Right renal pelvis (tissue), 4 donors: ENCODE results near the gene PUS7L. TPM values are rescaled to one million over a fixed set of nuclear protein-coding genes. Genes with fewer than 3 reads are reported as not detected.
"Not testable (repeated sequence)": the region's sequence is repeated elsewhere in the genome, so short reads cannot be mapped to it uniquely, and the experiment has no call there.

Source experiments
- DNase-seq, 4 donors: peaks; one replicate each; pipeline ENCODE4 v3.0.0-alpha.2; 2013; ENCODE audit warnings: low read depth in 4 of 4, low spot score in 3 of 4, missing footprints in 1 of 4
- polyA plus RNA-seq, 4 donors: library from polyadenylated mRNA; unstranded; fragments of 120-200 nt; gene quantifications; one replicate each; pipeline ENCODE4 v1.2.1, GENCODE V29; 2013; ENCODE audit not compliant: insufficient read length in 4 of 4

Gene PUS7L
- polyA plus RNA-seq, 4 donors = 9.6 to 16.7 (median 12.8) TPM

DNA sequence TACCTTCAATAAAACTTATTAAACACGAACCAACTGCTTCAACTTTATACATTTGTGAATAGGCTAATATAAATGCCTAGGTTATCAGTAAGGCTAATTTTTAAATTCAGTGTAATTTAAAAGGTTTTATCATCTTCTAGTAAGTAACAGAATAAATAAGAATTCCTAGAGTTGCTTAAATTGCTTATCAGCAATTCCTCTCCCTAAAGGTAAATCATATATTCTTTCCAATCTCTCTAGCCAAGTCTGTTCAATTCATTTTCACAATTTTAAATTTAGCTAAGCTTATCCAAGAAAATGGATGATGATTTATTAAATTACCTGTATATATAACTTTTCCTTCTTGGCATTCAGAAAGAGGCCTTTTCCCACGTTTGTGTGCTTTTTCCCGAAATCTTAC lies 4.6 kb downstream of the PUS7L start:
- DNase-seq = no peak

DNA sequence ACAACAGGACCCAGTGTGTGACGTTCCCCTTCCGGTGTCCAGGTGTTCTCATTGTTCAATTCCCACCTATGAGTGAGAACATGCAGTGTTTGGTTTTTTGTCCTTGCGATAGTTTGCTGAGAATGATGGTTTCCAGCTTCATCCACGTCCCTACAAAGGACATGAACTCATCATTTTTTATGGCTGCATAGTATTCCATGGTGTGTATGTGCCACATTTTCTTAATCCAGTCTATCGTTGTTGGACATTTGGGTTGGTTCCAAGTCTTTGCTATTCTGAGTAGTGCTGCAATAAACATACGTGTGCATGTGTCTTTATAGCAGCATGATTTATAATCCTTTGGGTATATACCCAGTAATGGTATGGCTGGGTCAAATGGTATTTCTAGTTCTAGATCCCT lies 7.2 kb downstream of the PUS7L start:
- not testable (repeated sequence) for DNase-seq

DNA sequence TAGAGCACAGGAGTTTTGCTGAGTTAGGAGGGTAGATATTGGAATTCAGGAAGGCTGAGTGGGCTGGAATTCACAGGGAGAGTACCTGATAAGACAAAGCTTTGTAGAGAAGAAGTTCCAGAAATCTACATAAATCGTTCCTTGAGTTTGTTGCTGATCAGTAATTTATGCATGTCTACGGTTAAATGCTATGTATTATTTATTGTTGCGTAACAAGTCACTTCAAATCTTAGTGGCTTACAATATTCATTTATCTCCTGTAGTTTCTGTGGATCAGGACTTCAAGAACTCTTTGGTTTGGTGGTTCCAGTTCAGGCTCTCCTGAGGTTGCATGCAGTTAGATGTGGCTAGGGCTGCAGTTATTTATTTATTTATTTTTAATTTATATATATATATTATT lies 7.8 kb downstream of the PUS7L start:
- no peak for DNase-seq

DNA sequence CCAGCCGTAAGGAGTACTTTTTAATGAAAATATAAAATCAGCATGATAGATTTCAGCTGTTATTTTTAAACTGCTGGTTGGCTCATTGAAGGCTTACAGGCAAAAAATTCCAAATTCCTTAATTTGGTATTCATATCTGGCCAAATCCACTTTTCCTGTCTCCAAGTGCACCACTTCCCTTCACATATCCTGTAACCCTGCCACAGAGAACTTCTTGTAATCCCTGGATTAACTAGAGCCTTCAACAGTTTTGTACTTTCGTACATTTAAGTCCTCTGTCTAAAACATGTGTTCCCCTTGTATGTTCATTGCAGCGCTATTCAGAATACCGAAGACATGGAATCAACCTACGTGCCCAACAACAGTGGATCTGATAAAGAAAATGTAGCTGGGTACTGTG lies 9.6 kb downstream of the PUS7L start:
- no peak for DNase-seq

DNA sequence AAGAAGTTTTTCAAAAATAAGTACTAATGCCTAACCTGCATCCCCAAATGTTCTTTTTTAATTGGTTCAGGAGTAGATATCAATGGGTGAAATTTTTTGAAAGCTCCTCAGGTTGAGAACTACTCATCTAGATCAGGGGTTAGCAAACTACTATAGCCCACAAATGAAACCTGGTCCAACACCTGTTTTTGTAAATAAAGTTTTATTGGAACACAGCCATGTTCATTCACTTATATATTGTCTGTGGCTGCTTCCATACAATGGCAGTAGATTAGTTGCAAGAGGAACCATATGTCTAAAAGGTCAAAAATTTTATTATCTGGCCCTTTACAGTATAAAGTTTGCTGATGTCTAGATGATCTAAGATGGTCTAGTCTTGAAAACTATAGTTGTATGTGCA lies 13.8 kb downstream of the PUS7L start:
- no peak for DNase-seq

DNA sequence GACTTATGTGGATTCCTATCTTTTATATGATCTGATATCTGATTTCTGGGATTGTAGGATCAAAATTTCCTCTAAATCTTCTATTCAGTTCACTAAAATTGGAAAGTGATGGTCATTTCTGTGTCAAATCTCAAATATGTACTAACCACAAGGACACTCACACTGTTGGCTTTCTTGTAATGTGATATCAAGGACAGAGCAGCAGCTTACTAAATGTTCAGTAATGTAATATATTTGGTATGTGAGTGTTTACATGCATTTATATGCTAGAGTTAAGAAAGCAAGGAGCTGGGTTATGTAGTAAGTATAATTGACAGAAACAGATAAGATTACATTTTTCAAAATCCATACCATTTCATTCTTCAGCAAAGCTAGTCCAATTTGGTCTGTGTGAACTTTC lies 16.5 kb downstream of the PUS7L start:
- DNase-seq = no peak

DNA sequence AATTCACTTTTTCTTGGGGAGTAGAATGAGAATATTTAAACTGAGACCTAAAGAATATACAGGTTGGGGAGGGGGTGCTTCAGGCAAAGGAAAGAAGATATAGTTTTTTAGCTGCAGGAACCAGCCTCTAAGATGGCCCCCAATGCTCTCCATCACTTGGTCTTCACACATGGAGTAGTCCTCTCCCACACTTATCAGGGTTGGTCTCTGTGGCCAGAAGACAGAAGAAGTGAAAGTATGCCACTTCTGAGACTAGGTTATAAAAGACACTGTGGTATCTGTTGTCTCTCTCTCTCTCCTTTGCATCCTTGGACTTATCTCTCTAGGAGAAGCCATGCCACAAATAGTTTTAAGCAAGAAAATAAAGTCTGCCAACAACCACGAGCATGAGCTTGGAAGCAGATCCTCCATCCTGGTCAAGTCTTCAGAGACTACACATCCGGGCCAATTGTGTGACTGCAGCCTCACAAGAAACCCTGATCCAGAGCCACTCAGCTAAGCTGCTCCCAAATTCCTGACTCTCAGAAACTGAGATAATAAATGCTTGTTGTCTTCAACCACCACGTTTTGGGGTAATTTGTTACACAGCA lies 18.0 kb downstream of the PUS7L start:
- no peak for DNase-seq

DNA sequence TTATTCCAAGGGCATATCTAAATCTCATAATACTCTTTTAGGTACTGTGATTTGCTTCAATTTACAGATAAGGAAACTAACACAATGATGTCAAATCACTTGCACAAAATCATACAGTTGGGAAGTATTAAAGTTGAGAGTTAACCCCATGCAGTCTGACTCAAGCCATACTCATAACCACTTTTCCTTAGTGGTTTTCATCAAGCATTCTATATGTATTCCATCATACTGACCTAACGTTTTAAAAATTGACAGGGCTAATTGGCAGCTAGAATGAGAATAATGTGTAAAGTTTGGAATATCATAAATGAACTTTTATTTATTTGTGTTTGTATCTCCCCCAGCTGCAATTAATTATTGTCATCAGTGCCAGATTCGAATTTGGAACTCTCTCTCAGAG lies 20.9 kb downstream of the PUS7L start:
- DNase-seq = no peak

DNA sequence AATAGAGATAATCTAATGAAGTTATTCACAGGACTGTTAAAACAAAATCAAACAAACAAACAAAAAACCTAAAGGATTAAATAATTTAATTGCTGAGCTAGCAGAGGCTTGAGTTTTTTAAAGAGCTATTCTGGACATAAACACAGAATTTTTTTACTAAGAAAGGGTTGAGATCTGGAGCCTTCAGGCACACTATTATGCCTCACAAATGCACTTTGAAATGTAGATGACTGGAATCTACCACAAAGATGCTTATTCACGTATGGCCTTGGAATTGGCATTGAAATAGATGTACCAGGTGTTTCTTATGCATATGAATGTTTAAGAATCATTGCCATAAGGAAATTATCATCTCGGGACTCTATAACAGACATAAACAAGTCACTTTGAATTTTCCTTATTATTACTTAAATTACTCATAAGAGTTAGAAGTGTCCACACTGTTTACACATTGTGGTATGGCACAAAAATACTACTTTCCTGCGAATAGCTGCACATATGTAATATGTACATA lies 21.6 kb downstream of the PUS7L start:
- no peak for DNase-seq

DNA sequence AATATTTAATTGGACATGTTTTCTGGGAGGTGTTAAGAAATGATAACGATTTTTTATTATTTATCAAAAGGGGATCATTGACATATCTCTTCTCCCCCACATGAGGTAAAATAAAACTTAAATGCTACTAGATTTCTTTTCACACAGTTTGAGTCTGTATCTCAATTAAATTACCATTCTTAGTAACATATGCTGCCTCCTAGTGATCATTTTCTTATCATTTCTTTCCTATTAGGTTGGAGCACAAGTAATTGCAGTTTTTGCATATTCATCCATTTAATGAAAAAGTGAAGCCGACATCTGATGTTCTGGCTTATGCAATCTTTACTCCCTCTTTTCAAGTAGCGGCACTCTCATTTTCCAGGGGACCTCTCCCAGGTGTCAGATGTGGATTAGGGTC lies 24.9 kb downstream of the PUS7L start:
- DNase-seq = no peak

DNA sequence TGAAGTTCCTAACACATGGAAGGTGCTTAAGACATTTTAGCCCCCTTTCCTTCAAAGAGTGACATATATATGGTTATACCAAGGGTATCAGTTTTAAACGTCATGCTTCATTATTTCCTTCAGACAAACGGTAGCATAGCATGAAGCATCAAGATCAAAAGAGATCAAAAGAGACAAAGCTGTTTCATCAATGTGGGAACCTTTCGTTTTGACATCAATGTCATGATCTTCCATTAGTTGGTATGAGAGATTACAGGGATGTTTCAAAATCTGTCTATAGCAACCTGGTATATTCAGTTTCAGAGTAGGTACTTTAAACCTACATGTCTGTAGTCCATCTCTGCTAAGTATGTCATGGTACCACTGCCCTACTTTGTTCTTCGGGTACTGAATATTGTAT lies 28.3 kb downstream of the PUS7L start:
- DNase-seq = no peak

DNA sequence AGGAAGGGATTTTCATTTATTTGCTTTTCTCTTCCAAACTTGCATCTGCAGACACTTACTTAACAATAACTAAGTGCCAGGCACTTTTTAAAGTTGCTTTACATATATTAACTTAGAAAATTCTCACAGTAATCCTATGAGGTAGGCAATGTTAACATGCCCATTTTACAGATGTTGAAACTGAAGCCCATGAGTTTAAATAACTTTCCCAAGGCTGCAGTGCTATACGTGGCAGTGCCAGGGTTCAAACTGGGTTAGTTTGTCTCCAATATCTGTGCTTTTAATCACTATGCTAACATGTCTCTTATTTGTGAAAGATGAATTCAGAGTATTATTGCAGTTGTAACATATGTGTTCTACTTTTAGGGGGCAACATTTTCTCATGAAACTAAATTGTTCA lies 29.9 kb downstream of the PUS7L start:
- no peak for DNase-seq

DNA sequence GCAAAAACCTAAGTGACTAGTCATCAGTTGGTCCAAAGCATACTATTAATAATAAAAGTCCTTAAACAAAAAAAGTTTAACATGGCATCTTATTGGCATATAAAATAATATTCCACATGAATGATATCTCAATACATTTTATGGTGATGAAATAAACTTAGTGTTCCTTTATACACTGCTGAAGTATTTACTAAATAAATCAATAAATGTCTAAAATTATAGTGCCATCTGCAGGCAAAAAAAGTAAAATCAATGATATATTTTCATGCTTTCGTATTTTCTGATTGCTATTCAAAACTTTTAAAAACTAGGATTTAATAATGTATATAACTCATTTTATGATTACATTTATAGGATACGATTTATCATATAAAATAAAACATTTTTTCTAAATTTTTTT lies 30.5 kb downstream of the PUS7L start:
- no peak for DNase-seq

DNA sequence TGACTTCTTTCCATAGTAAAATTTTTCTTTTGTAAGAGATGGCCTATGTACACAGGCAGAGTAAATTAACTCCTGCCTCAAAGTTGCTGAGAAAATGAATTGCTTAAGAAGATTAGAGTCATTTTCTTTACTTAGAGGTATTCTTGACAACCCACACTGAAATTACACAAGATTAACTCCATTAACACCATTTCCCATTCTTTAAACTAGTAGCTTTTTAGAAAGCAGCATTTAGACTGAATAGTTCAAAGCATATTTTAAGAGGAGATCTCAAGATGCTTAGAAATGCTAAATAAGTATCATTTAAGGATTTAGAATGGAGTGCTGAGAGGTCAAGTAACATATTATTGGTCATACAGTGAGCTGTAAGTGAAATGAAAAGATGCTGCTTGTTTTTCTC lies 35.5 kb downstream of the PUS7L start:
- no peak for DNase-seq

DNA sequence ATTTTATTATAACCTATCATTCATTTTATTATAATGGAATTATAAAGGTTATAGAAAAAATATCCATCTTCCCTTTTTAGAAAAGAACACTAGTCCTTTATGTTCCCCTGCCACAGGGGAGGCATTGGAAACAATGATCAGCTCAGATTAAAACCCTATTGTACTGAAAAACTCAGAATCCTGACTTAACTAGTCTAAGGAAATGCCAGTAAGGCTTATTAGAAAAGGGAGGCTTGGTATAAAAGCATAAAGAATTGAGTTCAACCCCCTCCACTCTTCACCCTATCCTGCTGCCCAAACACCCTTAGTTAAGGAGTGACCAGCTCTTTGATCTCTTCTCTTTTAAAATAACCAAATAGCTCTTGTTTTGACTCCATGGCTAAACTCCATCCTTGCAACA lies 36.0 kb downstream of the PUS7L start:
- no peak for DNase-seq

DNA sequence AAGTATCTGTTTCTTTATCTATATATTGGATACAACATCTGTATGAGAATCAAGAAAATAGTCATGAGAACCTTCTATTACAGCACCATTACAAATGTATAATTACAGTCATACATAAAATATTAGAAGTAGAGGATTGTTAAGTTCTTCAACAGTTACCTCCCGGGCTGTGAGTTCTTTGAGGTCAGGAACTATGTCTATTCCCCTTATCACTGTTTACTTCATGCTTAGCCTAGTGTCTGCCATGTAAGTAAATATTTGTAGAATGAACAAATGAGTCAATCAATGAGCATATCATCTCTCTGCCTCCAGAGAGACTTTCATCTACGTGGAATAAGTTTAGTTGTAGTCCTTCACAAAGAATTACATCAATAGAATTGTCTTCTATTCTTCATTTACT lies 47.2 kb downstream of the PUS7L start:
- no peak for DNase-seq

DNA sequence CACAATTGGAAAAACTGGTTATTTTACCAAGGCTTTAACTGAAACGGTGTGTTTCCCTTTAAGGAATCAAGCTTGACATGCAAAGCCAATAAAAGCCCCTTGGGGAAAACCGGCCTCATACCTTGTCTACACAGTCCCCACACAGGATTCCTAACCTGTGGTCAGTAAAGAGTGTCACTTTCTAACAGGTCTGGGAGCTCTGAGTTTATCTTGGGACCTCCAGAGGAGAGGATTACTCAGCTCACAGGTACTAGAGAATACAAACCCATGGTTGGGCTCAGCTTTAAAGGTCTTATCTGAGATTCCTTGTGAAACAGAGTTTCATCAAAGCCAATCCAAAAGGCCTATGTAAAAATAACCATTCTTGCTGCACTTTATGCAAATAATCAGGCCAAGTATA lies 54.8 kb downstream of the PUS7L start:
- DNase-seq = not testable (repeated sequence)

DNA sequence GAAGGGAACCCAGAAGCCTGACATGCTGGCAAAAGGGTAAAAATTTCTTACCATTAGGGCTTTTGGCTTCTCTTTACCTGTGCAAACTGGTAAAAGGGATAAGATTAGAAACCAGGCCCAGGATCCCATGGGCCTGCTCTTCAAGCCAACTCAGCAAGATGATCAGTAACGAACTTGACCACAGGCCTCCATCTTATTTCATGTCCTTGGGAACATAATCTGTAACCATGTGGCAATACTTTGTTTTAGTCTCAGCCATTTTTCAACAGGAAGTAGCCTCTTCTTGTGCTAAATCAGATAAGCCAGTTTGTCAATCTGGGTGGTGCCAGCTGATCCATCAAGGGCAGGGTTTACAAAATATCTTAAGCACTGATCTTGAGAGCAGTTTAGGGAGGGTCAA lies 57.4 kb downstream of the PUS7L start:
- not testable (repeated sequence) for DNase-seq

DNA sequence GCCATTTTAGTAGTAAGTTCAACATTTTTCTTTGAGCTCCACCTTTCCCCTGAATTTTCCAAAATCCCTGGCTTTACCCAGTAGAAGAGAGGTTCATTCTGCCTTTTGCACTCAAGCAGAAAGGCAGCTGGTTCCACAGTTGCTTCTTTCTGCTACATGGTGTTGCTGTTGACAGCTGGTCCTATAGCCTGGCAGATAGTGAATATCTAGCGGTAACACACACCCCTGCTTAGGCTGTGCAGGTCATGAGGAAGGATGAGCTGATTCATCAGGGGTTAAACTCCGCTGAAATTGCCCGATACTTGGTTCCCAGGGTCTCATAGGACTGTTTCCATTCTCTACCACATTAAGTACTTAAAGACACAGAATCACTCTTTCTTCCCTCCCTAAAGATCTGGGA lies 62.4 kb downstream of the PUS7L start:
- DNase-seq = no peak

DNA sequence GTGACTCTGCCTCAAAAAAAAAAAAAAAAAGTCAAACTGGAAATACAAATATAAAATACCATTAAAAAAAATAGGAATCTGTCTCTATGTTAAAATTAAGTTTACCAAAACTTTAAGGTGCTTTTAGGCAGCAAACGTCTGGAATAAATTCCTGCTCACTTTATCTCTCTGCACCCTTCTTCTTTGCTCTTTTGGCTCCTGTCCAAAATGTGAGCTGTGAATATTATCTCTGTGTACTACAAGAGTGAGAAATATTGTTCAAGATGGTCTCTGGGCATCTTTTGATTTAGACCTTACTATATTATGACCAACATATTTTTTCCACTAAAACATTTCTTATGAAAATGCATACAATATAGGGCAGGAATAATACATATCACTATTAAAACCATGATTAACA lies 63.7 kb downstream of the PUS7L start:
- DNase-seq = no peak

DNA sequence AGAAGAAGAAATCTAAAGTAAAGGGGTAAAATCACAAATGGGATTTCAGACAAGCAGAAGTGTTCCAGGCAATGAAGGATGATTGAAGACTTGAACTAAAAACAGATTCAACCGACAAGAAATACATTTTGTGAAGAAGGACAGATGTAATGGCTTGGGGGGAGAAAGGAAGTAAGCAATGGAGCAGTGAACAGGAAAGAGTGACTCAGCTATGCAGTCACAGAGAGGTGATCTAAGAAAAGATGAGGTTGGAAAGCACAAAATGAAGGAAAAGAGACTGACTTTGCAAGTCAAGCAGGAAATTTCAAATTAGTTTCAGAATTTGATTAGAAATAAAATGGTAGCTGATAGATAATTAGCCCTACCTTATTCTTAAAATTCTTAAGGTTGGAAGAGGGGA lies 66.5 kb downstream of the PUS7L start:
- no peak for DNase-seq

DNA sequence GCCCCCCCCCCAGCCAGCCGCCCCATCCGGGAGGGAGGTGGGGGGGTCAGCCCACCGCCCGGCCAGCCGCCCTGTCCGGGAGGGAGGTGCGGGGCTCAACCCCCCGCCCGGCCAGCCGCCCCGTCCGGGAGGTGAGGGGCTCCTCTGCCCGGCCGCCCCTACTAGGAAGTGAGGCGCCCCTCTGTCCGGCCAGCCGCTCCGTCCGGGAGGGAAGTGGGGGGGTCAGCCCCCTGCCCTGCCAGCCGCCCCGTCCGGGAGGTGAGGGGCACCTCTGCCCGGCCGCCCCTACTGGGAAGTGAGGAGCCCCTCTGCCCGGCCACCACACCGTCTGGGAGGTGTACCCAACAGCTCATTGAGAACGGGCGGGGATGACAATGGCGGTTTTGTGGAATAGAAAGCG lies 73.1 kb downstream of the PUS7L start:
- DNase-seq = not testable (repeated sequence)

DNA sequence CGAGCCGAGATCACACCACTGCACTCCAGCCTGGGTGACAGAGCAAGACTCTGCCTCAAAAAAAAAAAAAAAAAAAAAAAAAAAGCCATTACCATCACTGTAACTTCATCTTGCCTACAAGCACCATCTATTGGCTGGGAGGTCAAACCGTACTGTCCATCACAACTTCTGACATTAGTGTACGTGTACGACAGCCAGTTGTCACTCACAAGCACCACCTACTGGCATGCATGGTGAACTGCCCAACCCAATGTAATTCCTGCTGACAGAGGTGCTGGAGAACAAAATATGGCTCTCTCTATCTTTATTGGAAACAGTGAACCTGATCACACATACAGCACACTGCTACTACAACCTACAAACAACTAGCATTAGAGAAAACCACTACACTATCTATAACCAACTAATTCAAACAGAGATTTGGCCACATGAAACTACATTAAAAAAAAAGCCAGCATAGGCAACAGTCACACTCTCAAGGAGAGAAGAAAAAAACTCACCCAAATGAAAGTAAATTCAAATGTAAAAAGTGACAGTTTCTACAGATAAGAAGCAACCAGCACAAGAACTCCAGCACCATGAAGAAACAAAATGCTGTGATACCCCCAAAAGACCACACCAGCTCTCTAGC lies 82.3 kb downstream of the PUS7L start:
- DNase-seq = no peak
